ENCODE data around the gene CEMIP. TPM values are rescaled to one million over a fixed set of nuclear protein-coding genes. Genes with fewer than 3 reads are reported as not detected.
A peak's percentile ranks its signal among the peaks of the same experiment; 100 is the strongest.

The CEMIP gene
- total RNA-seq, 1 experiment from 2014 or later = 0.61 TPM

GRCh38 chr15:80998251-80998650 lies 219.1 kb downstream of the CEMIP start:
- H3K4me3 ChIP-seq = no peak overlapping the region
- no TSS peak for BruUV-seq (replicated peaks)
- H2AFZ ChIP-seq = no peak overlapping the region
- no peak for DNase-seq
- TF ChIP-seq EZH2 (IDR thresholded peaks at IDR 0.05; ENCODE audit: low read depth) (no peak), CTCF (conservative IDR thresholded peaks at IDR 0.05) (no peak)
- H3K27me3 ChIP-seq (ENCODE audit: insufficient read depth, low read depth) = no peaks in the 10 kb centered on the region
- peaks cover 17% of the 10 kb centered on the region for H3K79me2 ChIP-seq (ENCODE audit: low read depth)
- ChIA-PET POLR2A (ENCODE audit: unreplicated experiment) (no interaction called here), CTCF (no interaction called here)
- H3K9me3 ChIP-seq (ENCODE audit: insufficient read depth, low read depth) = no peaks in the 10 kb centered on the region
- no peaks in the 10 kb centered on the region; the same call in 1 of the 2 replicates for H4K20me1 ChIP-seq (ENCODE audit: insufficient read depth)
- intact Hi-C loops (cut with micrococcal nuclease; ENCODE audit: unreplicated experiment) = loop anchor here (5.0 kb wide), 1 partner anchor 269 kb away; no protein-coding TSS in a partner anchor
- no peak overlapping the region for H3K27ac ChIP-seq
- no peaks in the 10 kb centered on the region for H3K9me2 ChIP-seq (ENCODE audit: insufficient read depth)
- H3K36me3 ChIP-seq (ENCODE audit: low read depth) = no peaks in the 10 kb centered on the region
- no peak overlapping the region for H3K4me2 ChIP-seq
- H3F3A ChIP-seq (ENCODE audit: insufficient read depth, low read depth) = peaks cover 24% of the 10 kb centered on the region
- peaks cover 5% of the 10 kb centered on the region for H3K4me1 ChIP-seq (replicated peaks; ENCODE audit: insufficient read depth)

- DNase-seq = peak; percentile 54 to 77
Measured at GRCh38 chr15:80999623-81000036, 220.5 kb downstream of the CEMIP start.

GRCh38 chr15:81000144-81000623 lies 221.0 kb downstream of the CEMIP start:
- no peaks in the 10 kb centered on the region for H3K27me3 ChIP-seq (ENCODE audit: insufficient read depth, low read depth)
- no peaks in the 10 kb centered on the region for H3K36me3 ChIP-seq (ENCODE audit: low read depth)
- peak overlapping the region; percentile 76 for H3K4me3 ChIP-seq
- no peaks in the 10 kb centered on the region for H3K9me3 ChIP-seq (ENCODE audit: insufficient read depth, low read depth)
- peaks cover 20% of the 10 kb centered on the region for H3F3A ChIP-seq (ENCODE audit: insufficient read depth, low read depth)
- TF ChIP-seq EZH2 (IDR thresholded peaks at IDR 0.05; ENCODE audit: low read depth) = no peak
- no peak for TF ChIP-seq CTCF (conservative IDR thresholded peaks at IDR 0.05)
- intact Hi-C loops (cut with micrococcal nuclease; ENCODE audit: unreplicated experiment) = loop anchor here (1.0 to 5.0 kb wide), 2 partner anchors 11 to 107 kb away; partner anchors contain the start of gene MESD
- peaks cover 36% of the 10 kb centered on the region for H3K79me2 ChIP-seq (ENCODE audit: low read depth)
- ChIA-PET CTCF (interaction anchor here (0.5 to 0.6 kb wide), 2 partner anchors 839 to 1553 kb away, joined by 5 to 12 read pairs; no protein-coding TSS in a partner anchor), POLR2A (ENCODE audit: unreplicated experiment) (interaction anchor here (0.5 to 0.6 kb wide), 3 partner anchors 26 to 613 kb away, joined by 3 to 5 read pairs (median 4); no protein-coding TSS in a partner anchor)
- DNase-seq = no peak
- H3K9me2 ChIP-seq (ENCODE audit: insufficient read depth) = no peaks in the 10 kb centered on the region
- no peaks in the 10 kb centered on the region; the same call in 1 of the 2 replicates for H4K20me1 ChIP-seq (ENCODE audit: insufficient read depth)
- peaks cover 18% of the 10 kb centered on the region for H3K4me1 ChIP-seq (replicated peaks; ENCODE audit: insufficient read depth)
- H2AFZ ChIP-seq = peak overlapping the region; percentile 93
- BruUV-seq (replicated peaks) = TSS peak; percentile 89
- peak overlapping the region; percentile 83 for H3K27ac ChIP-seq
- H3K4me2 ChIP-seq = peak overlapping the region; percentile 93

More at GRCh38 chr15:80999623-81000036, 220.5 kb downstream of the CEMIP start:
- no peaks in the 10 kb centered on the region for H3K36me3 ChIP-seq (ENCODE audit: low read depth)
- peak overlapping the region; percentile 93 for H2AFZ ChIP-seq
- H3F3A ChIP-seq (ENCODE audit: insufficient read depth, low read depth) = peaks cover 24% of the 10 kb centered on the region
- peaks cover 18% of the 10 kb centered on the region for H3K4me1 ChIP-seq (replicated peaks; ENCODE audit: insufficient read depth)
- intact Hi-C loops (cut with micrococcal nuclease; ENCODE audit: unreplicated experiment) = loop anchor here (1.0 to 5.0 kb wide), 3 partner anchors 10 to 268 kb away; partner anchors contain the start of gene MESD
- no TSS peak for BruUV-seq (replicated peaks)
- ChIA-PET POLR2A (ENCODE audit: unreplicated experiment) (interaction anchor here (0.6 kb wide), 1 partner anchor 612 kb away, joined by 5 read pairs; no protein-coding TSS in a partner anchor), CTCF (interaction anchor here (0.5 kb wide), 1 partner anchor 838 kb away, joined by 5 read pairs; no protein-coding TSS in a partner anchor)
- no peaks in the 10 kb centered on the region for H3K9me2 ChIP-seq (ENCODE audit: insufficient read depth)
- H3K27me3 ChIP-seq (ENCODE audit: insufficient read depth, low read depth) = no peaks in the 10 kb centered on the region
- H3K9me3 ChIP-seq (ENCODE audit: insufficient read depth, low read depth) = no peaks in the 10 kb centered on the region
- H3K4me3 ChIP-seq = peak overlapping the region; percentile 76
- peak overlapping the region; percentile 83 for H3K27ac ChIP-seq
- peak overlapping the region; percentile 93 for H3K4me2 ChIP-seq
- H3K79me2 ChIP-seq (ENCODE audit: low read depth) = peaks cover 31% of the 10 kb centered on the region
- TF ChIP-seq CTCF (conservative IDR thresholded peaks at IDR 0.05) = no peak
- H4K20me1 ChIP-seq (ENCODE audit: insufficient read depth) = no peaks in the 10 kb centered on the region; the same call in 1 of the 2 replicates
